GM12878 (cell line): ENCODE data around the gene TSSK2. TPM values are rescaled to one million over a fixed set of nuclear protein-coding genes. Genes with fewer than 3 reads are reported as not detected.

ENCODE experiments used
- ATAC-seq: fragments of 200-7000 bp; cut with Tn5 transposase; 3 replicates; pipeline ENCODE4 v1.9.1; 2020; ENCODE audit warnings: mild to moderate bottlenecking, moderate library complexity
- BruUV-seq: library from RNA; stranded (reverse); fragments of 400-500 nt; replicated peaks from 2 replicates; lab custom pipeline; 2021; lab: Mats Ljungman, UMichigan
- CTCF ChIA-PET: fragments of 300-600 bp; sonication (Branson Sonifier 250); formaldehyde crosslinking; extraction: SDS; loops from one replicate; lab custom pipeline; 2021; ENCODE audit warnings: inconsistent platforms; lab: Yijun Ruan, JAX
- POLR2A ChIA-PET: fragments of 350-600 bp; formaldehyde crosslinking; extraction: SDS; loops from one replicate; lab custom pipeline; 2021; ENCODE audit warnings: inconsistent platforms; lab: Charles Lee
- RAD21 ChIA-PET: fragments of 300-600 bp; sonication (Branson Sonifier 250); formaldehyde crosslinking; loops from one replicate; lab custom pipeline; 2023; ENCODE audit warnings: antibody characterized with exemption; ENCODE audit not compliant: unreplicated experiment; lab: Charles Lee
- SMC1A ChIA-PET: fragments of 300-600 bp; sonication (Branson Sonifier 250); formaldehyde crosslinking; loops from one replicate; lab custom pipeline; 2023; ENCODE audit not compliant: unreplicated experiment, uncharacterized antibody; lab: Charles Lee
- DNase-seq: peaks from one replicate; pipeline ENCODE4 v3.0.0-alpha.2; 2011; ENCODE audit warnings: low read depth, low spot score
- FAIRE-seq: peaks from 3 replicates; lab custom pipeline; 2011; peaks lifted over from hg19 to GRCh38; lab: Jason Lieb, UNC
- H2AFZ ChIP-seq: 2 replicates; pipeline ENCODE4 v1.6.0; 2011; ENCODE audit warnings: low read depth, low read length, control low read depth; ENCODE audit not compliant: control insufficient read depth
- H3K27ac ChIP-seq: 2 replicates; pipeline ENCODE4 v1.5.1; 2011; ENCODE audit warnings: control low read depth; ENCODE audit not compliant: control insufficient read depth, insufficient read depth
- H3K27me3 ChIP-seq, 2 experiments: replicated peaks in 1 of 2; 2 replicates each; pipeline versions ENCODE4 v1.6.0 to v1.6.1; 2011; ENCODE audit warnings: low read length in 1 of 2; ENCODE audit not compliant: control insufficient read depth in 2 of 2, insufficient read depth in 2 of 2
- H3K36me3 ChIP-seq, 2 experiments: 2 replicates each; pipeline ENCODE4 v1.5.1; 2011; ENCODE audit warnings: low read length in 1 of 2; ENCODE audit not compliant: control insufficient read depth in 2 of 2, insufficient read depth in 2 of 2
- H3K4me1 ChIP-seq: 2 replicates; pipeline ENCODE4 v1.6.1; 2011; ENCODE audit warnings: mild to moderate bottlenecking, low read length, moderate library complexity, mixed read lengths; ENCODE audit not compliant: control insufficient read depth, insufficient read depth
- H3K4me2 ChIP-seq: 2 replicates; pipeline ENCODE4 v1.6.0; 2011; ENCODE audit warnings: control low read depth; ENCODE audit not compliant: control insufficient read depth, insufficient read depth
- H3K4me3 ChIP-seq: fragments of 200-600 bp; sonication (generic); 2 replicates; pipeline ENCODE4 v1.5.1; 2016
- H3K79me2 ChIP-seq: 2 replicates; pipeline ENCODE4 v1.6.0; 2011; ENCODE audit warnings: low read length; ENCODE audit not compliant: control insufficient read depth, insufficient read depth
- H3K9ac ChIP-seq: 2 replicates; pipeline ENCODE4 v1.8.0; 2011; ENCODE audit warnings: low read length, control low read depth, mixed read lengths; ENCODE audit not compliant: control insufficient read depth, insufficient read depth
- H3K9me3 ChIP-seq: replicated peaks from 3 replicates; pipeline ENCODE4 v1.5.1; 2011; ENCODE audit warnings: mild to moderate bottlenecking, low read length; ENCODE audit not compliant: control insufficient read depth, insufficient read depth
- H4K20me1 ChIP-seq: 2 replicates; pipeline ENCODE4 v1.6.0; 2011; ENCODE audit not compliant: control insufficient read depth, insufficient read depth
- CEBPZ ChIP-seq: fragments of 150-350 bp; IDR thresholded peaks from 2 replicates; pipeline ENCODE4 v1.6.1; 2016; ENCODE audit warnings: low read depth, low read length
- HCFC1 ChIP-seq: fragments of 150-350 bp; IDR thresholded peaks from 2 replicates; pipeline ENCODE4 v1.6.1; 2014; ENCODE audit warnings: low read length
- NFYB ChIP-seq: IDR thresholded peaks from 2 replicates; pipeline ENCODE4 v1.6.1; 2011; ENCODE audit warnings: low read depth, mild to moderate bottlenecking, low read length, improper control_type of control experiment, moderate library complexity; ENCODE audit not compliant: insufficient read depth
- NR2C2 ChIP-seq: IDR thresholded peaks from 2 replicates; pipeline ENCODE4 v1.6.1; 2011; ENCODE audit warnings: borderline replicate concordance, low read depth; ENCODE audit not compliant: control insufficient read depth, insufficient read length
- PRDM15 ChIP-seq: fragments of 450-650 bp; formaldehyde crosslinking; IDR thresholded peaks from 2 replicates; pipeline ENCODE4 v1.4.0; 2020; ENCODE audit warnings: mild to moderate bottlenecking, moderate library complexity
- REST ChIP-seq: IDR thresholded peaks from 2 replicates; pipeline ENCODE4 v1.6.1; 2012; ENCODE audit warnings: mild to moderate bottlenecking, low read depth, low read length
- TARDBP ChIP-seq: IDR thresholded peaks from 2 replicates; pipeline ENCODE4 v1.6.1; 2016; ENCODE audit warnings: borderline replicate concordance
- TBL1XR1 ChIP-seq: IDR thresholded peaks from 2 replicates; pipeline ENCODE4 v1.6.1; 2012; ENCODE audit warnings: low read depth, low read length, improper control_type of control experiment
- ZBTB40 ChIP-seq: fragments of 450-650 bp; IDR thresholded peaks from 2 replicates; pipeline ENCODE4 v1.6.1; 2016; ENCODE audit warnings: mild to moderate bottlenecking, moderate library complexity, borderline replicate concordance
- WGBS: methylation state at CpG from one replicate; pipeline ENCODE4 v1.1.6; 2016; ENCODE audit warnings: low lambda C conversion rate; ENCODE audit not compliant: insufficient replicate concordance, insufficient coverage; ENCODE audit errors: missing lambda C conversion rate; 5-methylcytosine and 5-hydroxymethylcytosine counted together
- in situ Hi-C: fragments of 300-500 bp; cut with MboI; formaldehyde crosslinking; loops from 9 replicates; pipeline ENCODE4 v1.14.3; 2018; ENCODE audit warnings: mixed read lengths
- intact Hi-C: fragments of 100-400 bp; cut with micrococcal nuclease; formaldehyde crosslinking; loops from one replicate; pipeline ENCODE4 v1.14.2; 2022; ENCODE audit not compliant: unreplicated experiment
- polyA plus RNA-seq, 11 experiments: library from polyadenylated mRNA; depleted of rRNA in 4 of 11; unstranded in 6 of 11; stranded (reverse) in 5 of 11; fragments of >200 nt; fragmentation: Nextera tagmentation in 4 of 11; fragmentation: Illumina TruSeq in 1 of 11; extraction: Ambion mirVana in 4 of 11; extraction: Trizol in 1 of 11; gene quantifications; 1 replicate in 1 of 11; 2 replicates in 10 of 11; pipeline versions ENCODE4 v1.2.1 to v1.2.3, GENCODE V29; 2011 to 2016; ENCODE audit warnings: inconsistent platforms in 2 of 11, missing spikeins in 2 of 11, low read depth in 1 of 11
- total RNA-seq, 4 experiments: library from RNA; depleted of rRNA in 3 of 4; stranded (reverse); fragments of >200 nt in 3 of 4; fragmentation: Illumina TruSeq in 1 of 4; extraction: Trizol in 1 of 4; gene quantifications; 2 replicates each; pipeline versions ENCODE4 v1.2.1 to v1.2.3, GENCODE V29; 2013 to 2021

The TSSK2 gene
- total and polyA plus RNA-seq, 10 of the 15 experiments (the other 5 are each of a cell fraction or from before 2014, with no cell fraction given) = 0.03 to 0.17 TPM; not detected in 8

- no peak for FAIRE-seq
- no peak for ATAC-seq
- H3K4me2 ChIP-seq = no peak overlapping the region
- H3K27ac ChIP-seq = no peak overlapping the region
- ChIA-PET RAD21 (no interaction called here), SMC1A (no interaction called here), POLR2A (no interaction called here), CTCF (no interaction called here)
- H3K4me1 ChIP-seq = no peaks in the 10 kb centered on the region
- H2AFZ ChIP-seq = no peak overlapping the region
- in situ Hi-C loops (no loop called here), intact Hi-C loops (no loop called here)
- no peaks in the 10 kb centered on the region for H3K27me3 ChIP-seq
- H3K79me2 ChIP-seq = no peaks in the 10 kb centered on the region
- H3K9ac ChIP-seq = no peak overlapping the region
- BruUV-seq = no TSS peak
- H3K4me3 ChIP-seq = no peak overlapping the region
- H4K20me1 ChIP-seq = no peaks in the 10 kb centered on the region
- 95% methylated on average over 19 of the region's 19 CpGs for WGBS
- H3K9me3 ChIP-seq = no peaks in the 10 kb centered on the region
- H3K36me3 ChIP-seq = peaks cover 3 to 7% of the 10 kb centered on the region in 2 experiments
- no peak for DNase-seq
- TF ChIP-seq REST (no peak), TBL1XR1 (no peak), NR2C2 (no peak), HCFC1 (no peak), NFYB (no peak), ZBTB40 (no peak), PRDM15 (CRISPR knock-in tag) (no peak), TARDBP (no peak), CEBPZ (no peak)
Observed at GRCh38 chr22:19131685-19132015, 542 bp downstream of the TSSK2 start.
